Glutamatergic neuron (in vitro differentiated cells): ENCODE data around the gene C17orf50. TPM values are rescaled to one million over a fixed set of nuclear protein-coding genes. Genes with fewer than 3 reads are reported as not detected.

Source experiments
- DNase-seq: peaks from one replicate; pipeline ENCODE4 v3.0.0; 2022
- H3K27ac Mint-ChIP-seq: one replicate; pipeline ENCODE4 v1.8.0; 2020; ENCODE audit warnings: mild to moderate bottlenecking, mixed read lengths, inconsistent platforms; ENCODE audit not compliant: unreplicated experiment
- H3K27me3 Mint-ChIP-seq: one replicate; pipeline ENCODE4 v1.8.0; 2020; ENCODE audit warnings: mild to moderate bottlenecking, moderate library complexity, mixed read lengths, inconsistent platforms; ENCODE audit not compliant: unreplicated experiment
- H3K36me3 Mint-ChIP-seq: one replicate; pipeline ENCODE4 v1.8.0; 2020; ENCODE audit warnings: mild to moderate bottlenecking, mixed read lengths, inconsistent platforms; ENCODE audit not compliant: unreplicated experiment
- H3K4me1 Mint-ChIP-seq: one replicate; pipeline ENCODE4 v1.8.0; 2020; ENCODE audit warnings: mild to moderate bottlenecking, low read depth, mixed read lengths, inconsistent platforms; ENCODE audit not compliant: unreplicated experiment
- H3K4me3 Mint-ChIP-seq: one replicate; pipeline ENCODE4 v1.8.0; 2020; ENCODE audit warnings: mild to moderate bottlenecking, mixed read lengths, inconsistent platforms; ENCODE audit not compliant: unreplicated experiment
- H3K9me3 Mint-ChIP-seq: one replicate; pipeline ENCODE4 v1.8.0; 2020; ENCODE audit warnings: mild to moderate bottlenecking, moderate library complexity, mixed read lengths, inconsistent platforms; ENCODE audit not compliant: unreplicated experiment
- CTCF ChIP-seq: fragments of 200-600 bp; sonication (generic); IDR thresholded peaks from one replicate; pipeline ENCODE4 v1.5.0; 2021; ENCODE audit not compliant: partially characterized antibody, unreplicated experiment
- total RNA-seq: library from RNA; stranded (reverse); fragmentation: NEBNext Ultra II Directional; extraction: Animal tissue kit (Norgen Biotek cat#: 25700); gene quantifications from one replicate; pipeline ENCODE4 v1.2.1, GENCODE V29; 2021; ENCODE audit not compliant: unreplicated experiment

The C17orf50 gene
- total RNA-seq, 1 donor from 2014 or later, result not detected

- Mint-ChIP-seq H3K36me3 (no peaks in the 10 kb centered on the region), H3K27me3 (peaks cover 3% of the 10 kb centered on the region), H3K9me3 (peaks cover 2% of the 10 kb centered on the region), H3K4me1 (peaks cover 14% of the 10 kb centered on the region), H3K27ac (no peak overlapping the region), H3K4me3 (no peak overlapping the region)
- no peak for DNase-seq
- TF ChIP-seq CTCF, result peak; percentile 46
Measured at GRCh38 chr17:35769895-35770486, 9.3 kb downstream of the C17orf50 start.

- TF ChIP-seq CTCF, result no peak
- no peak overlapping the region for H3K27ac Mint-ChIP-seq
- no peak for DNase-seq
- H3K36me3 Mint-ChIP-seq, result no peaks in the 10 kb centered on the region
- no peaks in the 10 kb centered on the region for H3K27me3 Mint-ChIP-seq
- H3K9me3 Mint-ChIP-seq, result peaks cover 1% of the 10 kb centered on the region
- no peak overlapping the region for H3K4me3 Mint-ChIP-seq
- H3K4me1 Mint-ChIP-seq, result peaks cover 14% of the 10 kb centered on the region
Measured at GRCh38 chr17:35773129-35773528, 12.4 kb downstream of the C17orf50 start.

- no peak for DNase-seq
- Mint-ChIP-seq H3K27ac (no peak overlapping the region), H3K4me1 (peaks cover 14% of the 10 kb centered on the region), H3K36me3 (no peaks in the 10 kb centered on the region), H3K9me3 (peaks cover 1% of the 10 kb centered on the region), H3K27me3 (no peaks in the 10 kb centered on the region), H3K4me3 (no peak overlapping the region)
- no peak for TF ChIP-seq CTCF
Measured at GRCh38 chr17:35773679-35774425, 13.2 kb downstream of the C17orf50 start.

- H3K27ac Mint-ChIP-seq, result no peak overlapping the region
- no peaks in the 10 kb centered on the region for H3K36me3 Mint-ChIP-seq
- no peak for TF ChIP-seq CTCF
- H3K4me3 Mint-ChIP-seq, result no peak overlapping the region
- DNase-seq, result no peak
- H3K27me3 Mint-ChIP-seq, result no peaks in the 10 kb centered on the region
- H3K4me1 Mint-ChIP-seq, result peaks cover 14% of the 10 kb centered on the region
- H3K9me3 Mint-ChIP-seq, result peaks cover 1% of the 10 kb centered on the region
Measured at GRCh38 chr17:35774499-35774898, 13.8 kb downstream of the C17orf50 start.

- DNase-seq, result no peak
- Mint-ChIP-seq H3K27me3 (no peaks in the 10 kb centered on the region), H3K27ac (no peak overlapping the region), H3K9me3 (peaks cover 1% of the 10 kb centered on the region), H3K4me1 (peaks cover 14% of the 10 kb centered on the region), H3K36me3 (no peaks in the 10 kb centered on the region), H3K4me3 (no peak overlapping the region)
- no peak for TF ChIP-seq CTCF
Measured at GRCh38 chr17:35775039-35775438, 14.4 kb downstream of the C17orf50 start.
